ENCODE data around the gene SEMA5A. TPM values are rescaled to one million over a fixed set of nuclear protein-coding genes. Genes with fewer than 3 reads are reported as not detected.
"Not testable (repeated sequence)": the region's sequence is repeated elsewhere in the genome, so short reads cannot be mapped to it uniquely, and the experiment has no call there.

Gene SEMA5A
- total RNA-seq, 2 donors from 2014 or later, result not detected

- no peak overlapping the region for H3K4me3 Mint-ChIP-seq
- no peaks in the 10 kb centered on the region for H3K27me3 Mint-ChIP-seq
- no peak for ATAC-seq (replicated peaks)
- peaks cover 16% of the 10 kb centered on the region for H3K9me3 Mint-ChIP-seq
- no peaks in the 10 kb centered on the region for H3K36me3 Mint-ChIP-seq (ENCODE audit: low read depth)
- no peaks in the 10 kb centered on the region for H3K4me1 Mint-ChIP-seq
- H3K27ac Mint-ChIP-seq, result no peak overlapping the region
These were observed 189.5 kb downstream of the SEMA5A start for GRCh38 chr5:9356351-9356825.

- no peak for ATAC-seq (replicated peaks)
- Mint-ChIP-seq H3K9me3 (peaks cover 15% of the 10 kb centered on the region), H3K27me3 (no peaks in the 10 kb centered on the region), H3K4me1 (no peaks in the 10 kb centered on the region), H3K27ac (no peak overlapping the region), H3K4me3 (no peak overlapping the region), H3K36me3 (ENCODE audit: low read depth) (no peaks in the 10 kb centered on the region)
These were observed 191.4 kb downstream of the SEMA5A start for GRCh38 chr5:9354336-9355081.

GRCh38 chr5:9353048-9353447, 192.8 kb downstream of the SEMA5A start:
- H3K4me1 Mint-ChIP-seq; H3K27me3 Mint-ChIP-seq; H3K36me3 Mint-ChIP-seq (ENCODE audit: low read depth); H3K4me3 Mint-ChIP-seq; H3K27ac Mint-ChIP-seq; ATAC-seq (replicated peaks): not testable (repeated sequence)
- H3K9me3 Mint-ChIP-seq, result peaks cover 11% of the 10 kb centered on the region

- H3K36me3 Mint-ChIP-seq (ENCODE audit: low read depth), result no peaks in the 10 kb centered on the region
- H3K4me1 Mint-ChIP-seq, result no peaks in the 10 kb centered on the region
- ATAC-seq (replicated peaks), result no peak
- H3K27me3 Mint-ChIP-seq, result no peaks in the 10 kb centered on the region
- no peak overlapping the region for H3K4me3 Mint-ChIP-seq
- no peak overlapping the region for H3K27ac Mint-ChIP-seq
- peaks cover 8% of the 10 kb centered on the region for H3K9me3 Mint-ChIP-seq
These were observed 194.3 kb downstream of the SEMA5A start for GRCh38 chr5:9351546-9351945.

GRCh38 chr5:9350301-9350797, 195.5 kb downstream of the SEMA5A start:
- no peak for ATAC-seq (replicated peaks)
- no peaks in the 10 kb centered on the region for H3K36me3 Mint-ChIP-seq (ENCODE audit: low read depth)
- no peak overlapping the region for H3K4me3 Mint-ChIP-seq
- H3K4me1 Mint-ChIP-seq, result no peaks in the 10 kb centered on the region
- no peak overlapping the region for H3K27ac Mint-ChIP-seq
- no peaks in the 10 kb centered on the region for H3K27me3 Mint-ChIP-seq
- peaks cover 8% of the 10 kb centered on the region for H3K9me3 Mint-ChIP-seq

- no peak overlapping the region for H3K27ac Mint-ChIP-seq
- no peaks in the 10 kb centered on the region for H3K27me3 Mint-ChIP-seq
- H3K36me3 Mint-ChIP-seq (ENCODE audit: low read depth), result no peaks in the 10 kb centered on the region
- no peaks in the 10 kb centered on the region for H3K4me1 Mint-ChIP-seq
- ATAC-seq (replicated peaks), result no peak
- peaks cover 4% of the 10 kb centered on the region for H3K9me3 Mint-ChIP-seq
- H3K4me3 Mint-ChIP-seq, result no peak overlapping the region
These were observed 197.4 kb downstream of the SEMA5A start for GRCh38 chr5:9348401-9348996.

GRCh38 chr5:9347541-9348295, 198.2 kb downstream of the SEMA5A start:
- H3K9me3 Mint-ChIP-seq, result peaks cover 1% of the 10 kb centered on the region
- ATAC-seq (replicated peaks), result no peak

GRCh38 chr5:9347032-9347431, 198.8 kb downstream of the SEMA5A start:
- no peak for ATAC-seq (replicated peaks)
- Mint-ChIP-seq H3K9me3 (no peaks in the 10 kb centered on the region), H3K36me3 (ENCODE audit: low read depth) (no peaks in the 10 kb centered on the region), H3K27ac (no peak overlapping the region), H3K27me3 (no peaks in the 10 kb centered on the region), H3K4me1 (no peaks in the 10 kb centered on the region), H3K4me3 (no peak overlapping the region)

More at GRCh38 chr5:9347541-9348295, 198.2 kb downstream of the SEMA5A start:
- Mint-ChIP-seq H3K27ac (no peak overlapping the region), H3K36me3 (ENCODE audit: low read depth) (no peaks in the 10 kb centered on the region), H3K27me3 (no peaks in the 10 kb centered on the region), H3K4me3 (no peak overlapping the region), H3K4me1 (no peaks in the 10 kb centered on the region)

- Mint-ChIP-seq H3K4me3 (no peak overlapping the region), H3K4me1 (no peaks in the 10 kb centered on the region), H3K36me3 (ENCODE audit: low read depth) (no peaks in the 10 kb centered on the region), H3K27me3 (no peaks in the 10 kb centered on the region), H3K27ac (no peak overlapping the region), H3K9me3 (no peaks in the 10 kb centered on the region)
- ATAC-seq (replicated peaks), result no peak
These were observed 201.1 kb downstream of the SEMA5A start for GRCh38 chr5:9344751-9345240.

GRCh38 chr5:9343146-9343850, 202.6 kb downstream of the SEMA5A start:
- Mint-ChIP-seq H3K27ac (no peak overlapping the region), H3K9me3 (peaks cover 4% of the 10 kb centered on the region), H3K4me3 (no peak overlapping the region), H3K27me3 (no peaks in the 10 kb centered on the region), H3K4me1 (no peaks in the 10 kb centered on the region), H3K36me3 (ENCODE audit: low read depth) (no peaks in the 10 kb centered on the region)
- no peak for ATAC-seq (replicated peaks)

GRCh38 chr5:9342161-9342787, 203.6 kb downstream of the SEMA5A start:
- H3K9me3 Mint-ChIP-seq, result peaks cover 4% of the 10 kb centered on the region
- no peak overlapping the region for H3K27ac Mint-ChIP-seq
- no peaks in the 10 kb centered on the region for H3K4me1 Mint-ChIP-seq
- H3K27me3 Mint-ChIP-seq, result no peaks in the 10 kb centered on the region
- ATAC-seq (replicated peaks), result no peak
- no peak overlapping the region for H3K4me3 Mint-ChIP-seq
- H3K36me3 Mint-ChIP-seq (ENCODE audit: low read depth), result no peaks in the 10 kb centered on the region

GRCh38 chr5:9340085-9340484, 205.8 kb downstream of the SEMA5A start:
- Mint-ChIP-seq H3K9me3 (peaks cover 8% of the 10 kb centered on the region), H3K27me3 (no peaks in the 10 kb centered on the region), H3K27ac (no peak overlapping the region), H3K4me3 (no peak overlapping the region), H3K4me1 (no peaks in the 10 kb centered on the region), H3K36me3 (ENCODE audit: low read depth) (no peaks in the 10 kb centered on the region)
- no peak for ATAC-seq (replicated peaks)

GRCh38 chr5:9339206-9339818, 206.6 kb downstream of the SEMA5A start:
- H3K4me3 Mint-ChIP-seq, result no peak overlapping the region
- H3K27me3 Mint-ChIP-seq, result no peaks in the 10 kb centered on the region
- ATAC-seq (replicated peaks), result no peak
- H3K36me3 Mint-ChIP-seq (ENCODE audit: low read depth), result no peaks in the 10 kb centered on the region
- H3K4me1 Mint-ChIP-seq, result no peaks in the 10 kb centered on the region
- peaks cover 11% of the 10 kb centered on the region for H3K9me3 Mint-ChIP-seq
- H3K27ac Mint-ChIP-seq, result no peak overlapping the region

Measured in activated T-helper 17 cell treated with anti-CD3 and anti-CD28 coated beads, Interleukin-2, amount 50 U/mL, for 72 hours (primary cell).